Left renal pelvis (tissue), 4 donors: ENCODE measurements around the gene PRDM16. TPM values are rescaled to one million over a fixed set of nuclear protein-coding genes. Genes with fewer than 3 reads are reported as not detected.
"Not testable (repeated sequence)": the region's sequence is repeated elsewhere in the genome, so short reads cannot be mapped to it uniquely, and the experiment has no call there.

ENCODE experiments used
- DNase-seq, 4 donors: peaks; one replicate each; pipeline ENCODE4 v3.0.0-alpha.2; 2013; ENCODE audit warnings: low read depth in 4 of 4, low spot score in 3 of 4
- polyA plus RNA-seq, 4 donors: library from polyadenylated mRNA; unstranded; fragments of 120-200 nt; gene quantifications; one replicate each; pipeline ENCODE4 v1.2.1, GENCODE V29; 2013; ENCODE audit not compliant: insufficient read length in 4 of 4

Gene PRDM16
- polyA plus RNA-seq, 4 donors, result 1.1 to 11.1 (median 6.8) TPM

DNA sequence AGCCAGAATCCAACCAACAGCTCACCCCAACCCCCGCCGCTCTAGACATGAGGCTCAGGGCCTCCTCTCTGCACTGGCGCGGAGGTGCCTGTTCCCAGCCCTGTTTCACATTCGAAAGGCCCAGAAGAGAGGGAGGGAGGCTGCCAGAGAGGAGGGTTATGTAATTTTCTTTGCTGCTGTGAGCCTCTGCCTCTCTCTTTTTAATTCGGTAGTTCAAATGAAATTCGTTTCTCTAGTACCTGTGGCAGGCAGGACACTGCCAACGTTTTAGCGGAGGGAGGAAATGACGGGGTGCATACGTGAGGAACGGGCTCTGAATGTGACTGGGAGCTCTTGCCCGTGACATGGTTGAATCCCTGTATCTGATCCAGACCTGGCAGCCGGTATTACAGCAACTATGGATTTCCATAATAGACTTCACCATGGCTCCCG, 9.4 kb downstream of the PRDM16 start:
- no peak for DNase-seq

DNA sequence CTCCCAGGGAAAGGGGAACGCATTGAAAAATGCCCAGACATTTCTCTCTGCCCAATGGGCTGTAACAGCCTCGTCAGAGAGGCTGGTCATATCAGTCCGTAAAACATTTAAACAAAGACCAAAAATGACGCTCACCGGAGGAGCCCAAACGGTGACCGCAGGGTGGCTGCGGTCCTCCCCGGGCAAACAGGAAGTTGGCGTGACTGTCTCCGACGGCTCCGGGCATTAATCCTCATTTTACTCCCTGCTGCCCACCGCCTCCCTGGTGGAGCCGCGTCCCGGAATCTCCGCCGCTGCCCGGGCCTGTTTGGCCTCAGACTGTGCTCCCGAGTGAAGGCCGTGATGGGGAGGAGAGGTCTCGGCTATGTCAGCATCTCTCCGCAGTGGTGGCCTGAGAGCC, 9.9 kb downstream of the PRDM16 start:
- DNase-seq, result no peak

DNA sequence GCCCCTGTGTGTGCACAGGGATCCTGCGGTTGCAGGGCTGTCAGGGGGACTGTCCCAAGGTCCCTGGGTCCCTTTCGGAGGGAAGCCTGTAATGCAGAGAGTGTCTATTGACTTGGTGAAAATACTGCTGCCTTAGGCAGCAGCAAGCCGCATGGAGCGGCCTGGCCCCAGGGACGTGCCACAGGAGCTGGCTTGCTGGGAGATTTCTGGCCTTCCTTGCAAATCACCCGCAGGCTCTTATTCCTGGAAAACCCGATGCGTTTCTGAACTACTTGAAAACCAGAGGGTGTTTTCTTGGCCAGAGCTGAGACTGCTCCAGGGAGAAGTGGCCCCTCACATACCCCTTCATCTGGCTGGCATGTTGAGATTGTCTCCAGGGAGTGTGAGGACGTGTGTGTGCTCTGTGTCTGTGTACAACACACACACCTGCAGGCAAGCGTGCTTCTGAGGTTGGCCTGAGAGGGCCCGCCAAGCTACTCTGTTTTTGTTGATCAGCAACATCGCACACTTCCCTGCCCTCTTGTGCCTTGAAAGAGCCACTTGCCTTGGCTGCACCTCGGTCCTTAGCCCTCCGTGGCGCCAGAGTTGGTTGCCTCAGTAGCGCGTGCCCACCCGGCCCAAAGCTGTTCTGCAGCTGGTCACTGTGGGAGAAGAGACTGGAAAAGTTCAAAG, 10.5 kb downstream of the PRDM16 start:
- DNase-seq, result no peak

DNA sequence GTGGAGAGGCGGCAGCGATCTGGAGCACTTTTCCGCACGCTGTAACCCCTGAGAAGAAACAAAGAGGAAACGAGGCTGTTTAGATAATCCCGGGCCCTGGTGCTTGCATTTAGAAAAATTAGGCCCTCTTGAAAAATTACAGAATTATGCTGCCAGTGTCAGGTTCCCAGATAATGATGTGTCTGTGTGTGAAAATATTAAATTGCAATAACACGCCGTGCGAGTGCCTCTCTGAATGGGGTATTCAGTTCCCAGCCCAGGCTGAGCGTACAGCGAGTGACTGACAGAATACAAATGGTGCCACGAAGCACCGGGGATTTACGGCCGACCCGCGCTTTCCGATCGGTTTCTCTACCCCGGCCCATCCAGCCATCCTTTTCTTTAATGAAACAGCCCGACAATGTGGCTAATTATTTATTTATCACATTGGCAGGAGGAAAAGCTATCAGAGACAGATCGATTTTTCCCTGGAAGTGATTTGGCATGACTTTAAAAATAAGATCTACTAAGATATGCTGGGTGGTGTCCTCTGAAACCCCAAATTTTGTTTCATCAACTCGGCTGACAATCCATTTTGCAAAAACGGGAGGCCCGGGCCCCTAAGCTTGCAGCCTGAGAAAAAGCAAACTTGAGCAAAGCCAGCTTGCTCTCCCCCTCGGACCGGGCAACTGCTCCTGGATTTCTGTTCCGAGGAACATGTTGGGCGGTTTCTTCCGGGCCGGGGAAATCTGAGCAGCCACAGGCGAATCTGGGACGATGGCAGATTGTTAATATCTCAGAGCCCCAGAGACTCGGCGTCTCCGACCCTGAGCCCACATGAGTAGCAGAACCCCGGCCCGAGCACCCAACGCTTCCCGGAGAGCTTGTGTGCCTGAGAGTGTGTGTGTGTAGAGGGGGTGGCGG, 11.3 kb downstream of the PRDM16 start:
- no peak for DNase-seq

DNA sequence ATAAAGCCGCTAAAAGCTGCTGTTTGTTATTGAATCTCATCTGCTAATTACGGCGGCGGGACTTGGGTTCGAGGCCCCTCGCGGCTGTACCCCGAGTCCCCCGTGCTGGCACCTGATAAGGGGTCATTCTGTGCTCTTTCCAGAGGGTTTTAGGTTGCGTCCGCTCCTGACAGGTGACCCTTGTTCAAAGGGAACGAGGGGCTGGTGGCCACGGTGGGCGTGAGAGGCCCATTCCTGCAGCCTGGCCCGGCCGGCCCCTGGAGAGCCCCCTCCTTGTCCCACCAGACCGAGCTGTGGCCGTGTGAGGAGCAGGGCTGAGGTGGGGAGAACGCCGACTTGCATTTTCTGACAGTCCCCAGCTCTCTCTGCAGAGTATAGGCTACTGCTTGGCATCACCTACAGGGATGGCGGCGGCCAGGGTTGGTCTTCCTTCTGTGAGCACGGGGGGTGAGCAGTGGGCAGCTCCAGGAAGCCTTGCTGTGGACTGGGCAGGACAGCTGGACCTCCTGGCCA, 12.2 kb downstream of the PRDM16 start:
- no peak for DNase-seq

DNA sequence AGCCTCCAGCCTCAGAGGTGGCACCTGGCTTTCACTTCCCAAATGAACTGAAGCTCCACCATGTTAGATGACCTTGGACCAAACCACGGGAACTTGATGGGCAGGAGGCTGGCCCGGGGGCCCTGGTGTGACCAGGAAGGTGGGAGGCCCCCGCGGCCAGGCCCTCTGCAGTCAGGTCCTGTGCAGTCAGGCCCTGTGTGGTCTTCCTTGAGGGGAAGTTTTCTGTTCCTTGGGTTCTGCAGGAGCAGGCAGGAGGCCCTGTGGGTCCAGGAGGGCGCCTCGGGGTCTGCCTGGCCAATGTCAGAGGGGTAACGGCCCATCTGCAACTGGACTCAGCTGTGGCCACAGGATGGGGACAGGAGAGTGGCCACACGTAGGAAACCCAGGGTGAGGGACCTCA, 13.0 kb downstream of the PRDM16 start:
- no peak for DNase-seq

DNA sequence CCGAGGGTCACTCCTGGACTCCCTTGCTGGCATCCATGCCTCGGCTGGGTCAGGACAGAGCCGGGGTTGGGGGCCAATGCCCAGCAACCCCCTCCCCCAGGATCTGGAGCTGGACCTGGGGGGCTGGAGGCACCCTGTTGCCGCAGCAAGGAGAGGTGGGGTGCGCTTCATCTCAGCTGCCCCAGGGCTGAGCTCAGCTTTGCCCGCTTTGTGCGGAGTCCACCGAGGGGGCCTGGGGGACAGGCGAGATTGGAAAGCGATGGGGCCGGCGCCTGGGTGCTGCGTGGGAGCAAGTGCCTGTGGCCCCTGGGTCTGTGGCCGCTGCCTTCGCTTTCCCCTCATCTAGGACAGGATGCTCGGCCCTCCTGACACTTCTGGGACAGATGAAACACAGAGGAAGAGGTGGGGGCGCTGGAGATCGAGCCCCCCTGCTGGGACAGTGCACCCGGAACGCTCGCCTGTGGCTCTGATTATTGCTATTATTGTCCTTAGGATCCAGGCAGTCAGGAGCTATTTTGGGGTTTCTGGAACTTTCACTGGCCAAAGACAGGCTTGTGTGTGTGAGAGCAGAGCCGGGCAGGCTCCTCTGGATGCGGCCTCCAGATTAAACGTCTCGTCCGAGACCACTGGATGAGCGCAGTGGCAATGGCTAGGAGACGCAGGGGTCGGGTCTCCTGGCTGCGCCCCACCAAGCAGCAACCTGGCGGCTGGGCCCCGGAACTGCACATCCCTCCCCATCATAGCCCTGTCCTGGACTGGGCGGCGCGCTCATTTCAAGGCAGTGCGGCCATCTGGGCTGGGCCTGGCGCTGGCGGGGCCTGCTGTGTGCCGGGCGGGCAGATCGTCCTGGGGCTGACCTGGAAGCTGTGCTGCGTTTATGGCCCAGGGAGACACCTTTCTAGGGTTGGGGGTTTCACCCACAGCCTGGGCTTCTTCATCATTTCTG, 13.8 kb downstream of the PRDM16 start:
- DNase-seq, result no peak

DNA sequence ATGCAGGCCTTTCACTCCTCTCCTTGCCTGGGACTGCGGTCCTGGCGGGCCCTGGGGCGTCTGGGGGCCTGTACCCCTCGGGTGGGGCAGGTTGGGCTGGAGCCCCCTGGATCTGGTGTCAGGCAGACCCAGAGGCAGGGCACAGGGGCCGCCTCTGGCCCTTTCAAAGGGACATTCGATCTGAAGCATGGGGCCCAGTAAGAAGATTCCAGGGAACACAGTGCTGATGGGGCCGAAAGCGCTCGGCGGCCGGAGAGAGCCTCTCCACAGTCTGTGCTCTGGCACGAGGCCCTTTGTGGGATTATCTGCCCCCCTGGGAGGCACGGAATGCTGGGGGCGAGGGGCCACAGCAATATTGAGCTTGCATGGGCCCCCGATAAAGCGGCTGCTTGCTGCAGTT, 15.2 kb downstream of the PRDM16 start:
- DNase-seq, result no peak

DNA sequence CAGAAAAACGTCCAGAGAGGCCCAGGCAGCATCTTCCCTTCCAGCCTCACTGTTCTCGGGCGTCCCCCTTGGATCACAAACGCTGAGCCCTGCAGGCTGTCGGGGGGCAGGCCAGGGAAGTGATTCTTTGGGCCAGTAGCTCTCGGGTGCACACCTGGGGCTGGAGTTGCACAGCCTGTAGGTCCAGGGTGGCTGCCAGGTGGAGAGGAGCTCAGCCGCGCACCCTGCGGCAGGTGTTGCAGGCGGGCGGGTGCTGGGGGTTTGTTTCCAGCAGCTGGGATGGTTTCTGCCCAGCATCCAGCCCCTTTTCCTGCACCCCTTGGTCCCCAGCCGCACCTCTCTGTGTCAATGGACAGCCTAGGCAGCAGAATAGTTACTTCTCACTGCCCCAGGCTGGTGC, 15.7 kb downstream of the PRDM16 start:
- DNase-seq, result no peak

DNA sequence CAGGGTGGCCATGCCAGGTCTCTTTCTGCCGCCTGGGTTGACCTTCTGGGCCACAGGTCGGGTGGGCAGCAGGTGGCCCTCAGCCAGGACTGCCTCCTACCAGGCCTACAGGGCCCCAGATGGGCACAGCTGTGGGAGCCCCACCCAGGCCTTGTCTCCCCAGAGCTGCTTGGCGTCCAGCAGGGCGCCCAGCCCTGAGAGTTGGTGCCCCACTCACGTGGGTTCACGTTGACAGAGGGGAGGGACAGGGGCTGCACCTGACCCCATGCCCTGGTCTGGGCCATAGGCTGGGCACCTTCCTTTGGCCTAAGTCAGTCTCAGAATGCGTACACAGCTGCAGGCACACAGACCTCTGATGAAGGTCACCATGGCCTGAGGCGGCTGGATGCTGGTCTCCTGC, 16.7 kb downstream of the PRDM16 start:
- DNase-seq, result no peak

DNA sequence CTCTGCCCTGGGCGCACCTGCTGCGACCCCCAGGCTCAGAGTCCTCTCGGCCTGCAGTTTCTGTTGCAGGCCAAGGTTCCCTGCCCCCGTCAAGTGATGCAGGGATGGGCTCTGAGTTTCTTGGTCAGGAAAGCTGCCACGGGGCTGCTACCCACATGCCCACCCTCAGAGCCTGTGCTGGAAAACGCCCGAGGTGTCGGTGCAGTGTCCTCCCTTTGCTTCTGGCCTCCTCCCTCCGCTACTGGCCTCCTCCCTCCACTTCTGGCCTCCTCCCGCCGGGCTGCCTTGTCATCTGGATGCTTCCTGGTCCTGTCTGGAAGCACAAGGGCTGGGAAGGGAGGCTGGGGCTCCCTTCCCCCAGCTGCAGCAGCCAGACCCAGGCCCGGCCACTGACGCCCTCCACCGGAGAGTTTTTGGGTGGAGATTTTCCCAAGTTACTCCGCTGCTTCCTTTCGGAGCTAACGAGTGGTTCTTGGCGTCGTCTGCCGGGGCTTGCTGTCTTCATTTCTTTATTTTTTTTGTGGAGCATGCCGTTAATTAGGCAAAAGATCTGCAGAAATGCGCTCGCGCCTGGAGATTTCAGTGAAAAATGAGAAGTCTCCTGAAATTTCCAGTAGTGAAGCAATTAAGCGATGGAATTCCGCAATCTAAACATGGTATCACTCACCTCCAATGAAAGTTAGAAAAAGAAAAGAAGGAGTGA, 17.4 kb downstream of the PRDM16 start:
- no peak for DNase-seq

DNA sequence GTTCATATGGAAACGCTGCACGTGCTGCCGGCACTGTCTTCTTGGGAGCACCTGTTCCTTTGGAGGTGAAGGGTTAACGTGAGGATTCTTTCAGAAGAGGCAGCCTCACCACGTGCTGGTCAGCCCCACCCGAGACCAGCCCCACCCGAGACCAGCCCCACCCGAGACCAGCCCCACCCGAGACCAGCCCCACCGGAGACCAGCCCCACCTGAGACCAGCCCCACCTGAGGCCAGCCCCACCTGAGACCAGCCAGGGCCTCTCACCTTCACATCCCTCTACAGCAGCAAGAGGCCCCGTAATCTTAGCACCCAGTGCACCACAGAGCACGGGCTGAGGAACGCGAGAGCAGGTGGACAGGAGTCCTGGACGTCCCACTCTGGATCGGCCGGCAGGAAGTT, 18.0 kb downstream of the PRDM16 start:
- no peak for DNase-seq

DNA sequence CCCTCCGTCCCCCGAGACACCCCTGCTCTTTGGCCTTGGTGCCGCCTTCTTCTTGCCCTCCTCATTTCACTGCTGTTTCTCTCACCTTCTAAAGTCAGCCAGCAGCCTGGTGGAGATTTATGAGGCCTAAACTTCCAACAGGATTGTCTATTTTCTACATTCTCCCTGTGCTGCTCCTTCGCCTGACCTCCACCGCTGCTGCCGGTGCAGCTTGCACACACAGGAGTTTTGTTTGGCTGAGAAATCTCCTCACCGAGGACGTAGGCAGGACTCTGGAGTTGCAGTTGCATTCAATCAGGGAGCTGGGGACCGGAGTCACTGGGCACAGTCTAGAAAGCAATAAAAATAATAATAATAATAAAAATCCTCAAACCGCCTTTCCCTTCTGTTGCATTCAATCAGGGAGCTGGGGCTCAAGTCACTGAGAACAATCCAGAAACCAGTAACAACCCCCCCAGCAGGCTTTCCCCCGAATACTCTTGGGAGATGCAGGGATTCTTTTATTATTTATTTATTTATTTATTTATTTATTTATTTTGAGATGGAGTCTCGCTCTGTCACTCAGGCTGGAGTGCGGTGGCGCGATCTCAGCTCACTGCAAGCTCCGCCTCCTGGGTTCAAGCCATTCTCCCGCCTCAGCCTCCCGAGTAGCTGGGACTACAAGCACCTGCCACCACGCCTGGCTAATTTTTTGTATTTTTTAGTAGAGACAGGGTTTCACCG, 19.1 kb downstream of the PRDM16 start:
- DNase-seq, result not testable (repeated sequence)

DNA sequence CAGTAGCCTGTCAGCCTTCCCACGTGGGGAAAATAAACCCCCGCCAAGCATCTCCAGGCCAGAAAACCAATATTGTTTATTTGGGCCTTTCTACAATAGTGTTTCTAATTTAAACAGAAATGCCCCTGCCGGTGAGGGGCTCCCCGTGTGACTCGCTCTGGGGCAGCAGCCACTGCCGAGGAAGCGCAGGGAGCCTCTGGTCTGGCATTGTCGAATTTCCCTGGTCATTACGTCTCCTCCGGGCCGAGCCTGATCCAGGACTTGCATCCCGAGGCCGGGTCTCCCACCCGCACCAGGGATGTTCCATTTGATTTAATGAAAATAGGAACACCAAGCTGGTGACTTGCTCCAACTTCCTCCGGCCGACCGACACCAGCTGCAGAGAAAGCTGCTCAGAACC, 20.5 kb downstream of the PRDM16 start:
- no peak for DNase-seq

DNA sequence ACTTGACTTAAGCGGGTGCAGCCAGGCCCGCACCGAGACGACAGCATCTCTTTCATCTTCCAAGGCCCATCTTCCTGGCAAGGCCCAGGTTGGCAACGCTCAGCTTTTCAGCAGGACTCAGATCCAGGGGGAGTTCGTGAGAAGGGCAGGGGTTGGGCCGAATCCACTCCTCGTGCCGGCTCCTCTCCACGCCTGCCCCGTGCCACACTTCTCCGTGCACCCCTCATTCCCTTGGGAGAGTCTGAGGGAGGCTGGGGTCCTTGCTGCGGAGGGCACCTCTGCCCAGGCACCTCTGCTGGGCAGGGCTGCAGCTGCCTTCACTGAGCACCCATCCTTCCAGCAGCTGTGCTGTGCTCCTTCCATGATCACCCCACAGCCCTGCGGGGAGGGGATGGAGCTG, 22.3 kb downstream of the PRDM16 start:
- no peak for DNase-seq

DNA sequence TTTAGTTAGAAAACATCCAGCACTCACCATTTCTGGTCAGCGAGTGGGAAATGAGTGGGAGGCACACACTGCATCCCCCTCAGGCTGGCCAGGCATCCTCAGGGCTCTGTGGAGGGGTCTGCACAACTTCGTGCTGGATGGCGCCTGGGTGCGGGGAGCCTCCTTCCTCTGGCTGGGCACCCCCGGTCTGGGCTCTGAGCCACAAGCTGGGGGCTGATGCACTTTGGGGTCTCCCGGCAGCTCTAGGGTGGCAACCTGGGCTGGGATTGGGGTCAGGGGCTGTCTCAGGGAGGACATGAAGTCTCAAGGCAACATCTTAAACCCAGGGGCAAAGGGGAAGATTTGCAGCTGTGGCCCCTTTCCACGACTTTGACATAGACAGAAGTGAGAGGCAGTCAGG, 23.5 kb downstream of the PRDM16 start:
- DNase-seq, result no peak

DNA sequence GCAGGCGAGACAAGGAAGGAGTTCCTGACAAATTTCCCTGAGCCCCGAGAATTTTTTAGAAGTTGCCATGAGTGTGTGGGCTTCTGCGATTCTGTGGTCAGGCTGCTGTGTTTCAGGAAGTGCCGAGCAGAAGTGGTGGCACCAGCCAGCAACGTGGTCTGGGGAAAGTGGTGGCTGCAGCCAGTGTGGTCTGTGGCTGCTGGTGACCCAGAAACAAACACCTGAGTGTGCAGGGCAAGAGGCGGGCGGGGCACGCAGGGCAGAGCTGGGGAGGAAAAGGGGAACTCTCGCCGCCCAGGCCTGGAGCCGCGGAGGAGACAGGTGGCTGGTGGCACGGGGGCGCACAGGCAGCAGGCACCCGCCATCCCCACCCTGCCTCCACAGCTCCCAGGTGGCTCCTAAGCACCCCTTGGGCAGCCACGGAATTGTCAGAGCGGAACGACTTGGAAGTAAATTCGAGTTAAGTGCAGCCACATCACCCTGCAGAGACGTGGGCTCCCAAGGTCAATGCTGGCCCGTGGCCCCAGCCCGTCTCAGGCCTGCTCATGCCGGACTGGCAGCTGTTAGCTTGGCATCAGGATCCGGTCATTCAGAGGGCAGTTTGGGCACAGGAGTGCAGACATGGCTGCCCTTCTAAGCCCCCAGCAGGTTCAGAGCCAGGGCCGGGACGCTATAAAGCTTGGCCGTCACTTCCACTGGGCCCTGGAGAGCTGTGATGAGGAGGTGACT, 25.1 kb downstream of the PRDM16 start:
- no peak for DNase-seq

DNA sequence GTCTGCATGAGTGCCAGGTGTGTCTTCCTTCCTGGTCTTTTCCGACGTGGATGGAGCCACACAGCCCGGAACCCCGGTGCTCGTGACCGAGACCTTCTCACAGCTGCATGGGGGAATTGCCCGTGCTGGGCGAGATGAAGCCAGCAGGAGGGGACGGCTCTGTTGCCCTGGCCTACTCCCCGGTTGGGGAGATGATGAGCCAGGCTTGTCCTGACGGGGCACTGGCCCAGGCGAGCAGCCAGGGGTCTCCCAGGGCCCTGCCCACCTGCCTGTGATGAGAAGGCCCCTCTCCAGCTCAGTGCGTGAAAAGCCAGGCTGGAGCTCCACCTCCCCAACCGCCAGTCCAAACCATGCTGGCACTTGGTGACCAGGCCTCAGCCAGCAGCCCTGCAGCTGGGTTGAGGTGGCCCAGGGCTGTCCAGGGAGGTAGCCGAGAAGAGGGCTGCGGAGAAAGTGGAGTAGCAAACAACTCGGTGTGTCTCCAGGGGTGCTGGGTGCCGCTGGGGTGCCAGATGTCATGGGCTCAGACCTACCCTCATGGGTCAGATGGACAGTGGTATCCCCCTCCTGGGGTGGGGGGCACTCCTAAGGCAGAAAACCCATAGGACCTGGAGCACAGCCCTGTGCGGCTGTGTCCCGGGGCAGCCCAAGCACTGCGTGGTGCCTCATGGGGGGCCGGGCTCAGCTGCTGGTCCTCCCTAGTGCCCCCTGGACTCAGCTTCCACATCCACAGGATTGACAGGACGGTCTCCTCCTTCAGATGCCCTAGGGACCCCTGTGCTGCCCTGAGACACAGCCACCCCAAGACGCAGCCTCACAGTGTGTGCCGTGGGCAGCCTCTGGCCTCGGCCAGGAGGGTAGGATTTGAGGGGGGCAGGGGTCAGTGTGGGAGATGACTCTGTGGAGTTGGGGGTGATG, 26.1 kb downstream of the PRDM16 start:
- no peak for DNase-seq
